ENCODE data around the gene RPL15.
"Not testable (repeated sequence)": the region's sequence is repeated elsewhere in the genome, so short reads cannot be mapped to it uniquely, and the experiment has no call there.

Gene RPL15

DNA sequence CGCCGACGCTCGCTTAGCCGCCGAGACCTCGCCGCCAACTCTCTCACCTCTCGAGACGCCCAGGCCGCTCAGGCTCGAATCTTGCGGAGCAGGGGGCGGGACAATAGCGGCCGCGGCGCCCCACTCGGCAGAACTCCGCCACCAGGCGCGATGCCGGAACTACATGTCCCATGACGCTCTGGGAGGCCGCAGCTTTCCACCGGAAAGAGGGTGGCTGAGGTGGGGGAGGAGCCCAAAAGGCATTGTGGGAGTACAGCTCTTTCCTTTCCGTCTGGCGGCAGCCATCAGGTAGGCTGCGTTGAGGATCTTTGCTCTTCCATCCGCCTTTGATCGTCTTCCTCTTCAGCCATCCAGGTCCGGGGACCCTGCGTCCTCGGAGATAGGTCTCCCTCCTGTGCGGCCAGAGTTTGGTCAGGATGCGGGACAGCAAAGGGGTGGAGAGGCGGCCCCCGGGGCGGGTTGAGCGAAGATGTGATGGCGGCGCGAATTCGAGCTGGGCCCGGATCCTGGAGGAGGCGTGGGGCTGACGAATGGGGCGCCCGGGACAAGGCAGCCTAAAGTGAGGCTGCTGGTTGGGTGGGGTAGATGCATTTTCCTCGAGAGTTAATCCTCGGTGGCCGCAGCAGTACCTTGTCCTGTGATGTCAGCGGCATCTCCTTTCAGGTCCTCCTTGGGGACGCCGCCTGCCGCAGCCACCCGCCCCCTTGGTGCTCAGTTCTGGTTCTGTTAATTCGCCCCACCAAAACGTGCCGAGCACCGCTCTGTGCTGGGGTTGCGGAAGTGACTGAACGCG, at the start of gene RPL15, which contains the start of gene NKIRAS1:
RPL15 (plus strand) TSS at position 247 of the 793 bp plus-strand sequence. CDS start 728 bp downstream, outside the sequence.
NKIRAS1 (minus strand) TSS at position 105 of the 793 bp plus-strand sequence. CDS start 6,086 bp downstream, outside the sequence.
- peak; percentile 91 for DNase-seq (ENCODE audit: extremely low read depth, low read depth)

DNA sequence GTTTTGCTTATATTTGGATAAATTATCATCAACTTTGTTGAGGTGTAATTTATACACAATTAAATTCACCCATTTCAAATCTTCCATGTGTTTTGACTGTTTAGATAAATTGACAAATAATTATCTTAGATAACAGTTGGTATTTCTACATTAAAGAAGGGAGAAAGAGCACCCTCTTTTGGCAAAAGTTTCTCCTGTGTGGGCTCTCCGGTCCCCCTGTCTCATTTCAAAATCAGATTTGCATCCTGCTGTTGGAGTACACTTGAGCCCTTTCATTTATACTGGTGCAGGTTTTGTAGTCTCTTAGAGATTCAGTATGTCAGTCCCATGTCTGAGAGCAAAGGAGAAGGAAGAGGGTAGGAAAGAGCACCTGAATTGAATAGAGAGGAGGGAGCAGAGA, 49.5 kb upstream of the RPL15 start:
- no peak for DNase-seq (ENCODE audit: extremely low read depth, low read depth)
- TF ChIP-seq, protein P1, sequence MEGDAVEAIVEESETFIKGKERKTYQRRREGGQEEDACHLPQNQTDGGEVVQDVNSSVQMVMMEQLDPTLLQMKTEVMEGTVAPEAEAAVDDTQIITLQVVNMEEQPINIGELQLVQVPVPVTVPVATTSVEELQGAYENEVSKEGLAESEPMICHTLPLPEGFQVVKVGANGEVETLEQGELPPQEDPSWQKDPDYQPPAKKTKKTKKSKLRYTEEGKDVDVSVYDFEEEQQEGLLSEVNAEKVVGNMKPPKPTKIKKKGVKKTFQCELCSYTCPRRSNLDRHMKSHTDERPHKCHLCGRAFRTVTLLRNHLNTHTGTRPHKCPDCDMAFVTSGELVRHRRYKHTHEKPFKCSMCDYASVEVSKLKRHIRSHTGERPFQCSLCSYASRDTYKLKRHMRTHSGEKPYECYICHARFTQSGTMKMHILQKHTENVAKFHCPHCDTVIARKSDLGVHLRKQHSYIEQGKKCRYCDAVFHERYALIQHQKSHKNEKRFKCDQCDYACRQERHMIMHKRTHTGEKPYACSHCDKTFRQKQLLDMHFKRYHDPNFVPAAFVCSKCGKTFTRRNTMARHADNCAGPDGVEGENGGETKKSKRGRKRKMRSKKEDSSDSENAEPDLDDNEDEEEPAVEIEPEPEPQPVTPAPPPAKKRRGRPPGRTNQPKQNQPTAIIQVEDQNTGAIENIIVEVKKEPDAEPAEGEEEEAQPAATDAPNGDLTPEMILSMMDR (IDR thresholded peaks at IDR 0.05; ENCODE audit: low read depth, low read length) = no peak

More for the DNA sequence above, at the start of gene RPL15, which contains the start of gene NKIRAS1:
- TF ChIP-seq, protein P1 (IDR thresholded peaks at IDR 0.05; ENCODE audit: low read depth, low read length) = peak; percentile 36

DNA sequence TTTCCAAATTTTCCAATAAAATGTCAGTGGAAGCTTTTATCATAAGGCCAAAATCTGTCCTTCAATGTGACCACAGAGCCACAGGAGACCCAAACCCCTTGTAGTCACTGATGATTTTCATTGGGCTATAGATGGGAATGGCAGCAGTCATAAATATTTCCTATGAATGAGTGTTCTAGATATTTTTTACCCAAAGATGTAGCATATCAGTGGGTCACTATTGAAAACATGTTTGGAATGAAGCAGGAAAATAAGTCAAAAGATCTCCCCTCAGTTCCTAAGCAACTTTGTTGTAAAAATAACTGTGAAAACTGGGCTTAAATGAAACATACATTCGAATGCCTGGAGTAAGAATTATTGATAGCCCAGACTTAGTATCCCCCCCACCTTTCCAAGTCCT, 49.1 kb upstream of the RPL15 start:
- TF ChIP-seq, protein P1 (IDR thresholded peaks at IDR 0.05; ENCODE audit: low read depth, low read length) = no peak
- DNase-seq (ENCODE audit: extremely low read depth, low read depth) = no peak

DNA sequence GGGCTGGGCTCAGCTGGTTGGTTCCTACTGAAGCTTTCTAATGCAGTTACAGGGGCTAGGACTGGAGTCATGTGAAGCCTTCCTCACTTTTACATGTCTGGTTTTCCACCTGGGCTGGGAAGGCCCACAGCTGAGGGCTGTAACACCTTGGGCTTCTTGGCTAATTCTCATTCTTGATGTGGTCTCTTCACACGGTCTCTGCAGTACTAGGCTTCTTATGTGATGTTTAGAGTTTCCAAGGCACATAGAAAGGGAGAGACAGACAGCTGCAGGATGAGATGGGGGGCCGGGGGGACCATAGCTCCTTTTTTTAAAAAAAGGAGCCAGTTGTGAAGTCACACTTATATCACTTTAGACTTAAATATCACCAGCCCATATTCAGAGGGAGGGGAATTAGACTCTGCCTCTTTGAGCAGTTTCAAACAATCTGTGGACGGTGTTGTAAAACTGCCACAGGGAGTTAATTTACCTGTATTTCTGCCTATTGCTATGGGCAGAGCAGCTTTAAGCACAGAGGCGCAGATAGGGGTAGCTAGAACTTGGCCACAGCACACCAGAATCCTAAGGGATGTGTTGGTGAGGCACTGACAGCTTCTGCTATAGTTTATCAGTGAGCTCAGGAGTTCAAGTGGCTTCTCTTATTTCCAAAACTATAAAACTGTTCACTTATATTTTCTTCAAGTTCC, 46.8 kb upstream of the RPL15 start:
- TF ChIP-seq, protein P1 (IDR thresholded peaks at IDR 0.05; ENCODE audit: low read depth, low read length) = no peak
- DNase-seq (ENCODE audit: extremely low read depth, low read depth) = no peak

DNA sequence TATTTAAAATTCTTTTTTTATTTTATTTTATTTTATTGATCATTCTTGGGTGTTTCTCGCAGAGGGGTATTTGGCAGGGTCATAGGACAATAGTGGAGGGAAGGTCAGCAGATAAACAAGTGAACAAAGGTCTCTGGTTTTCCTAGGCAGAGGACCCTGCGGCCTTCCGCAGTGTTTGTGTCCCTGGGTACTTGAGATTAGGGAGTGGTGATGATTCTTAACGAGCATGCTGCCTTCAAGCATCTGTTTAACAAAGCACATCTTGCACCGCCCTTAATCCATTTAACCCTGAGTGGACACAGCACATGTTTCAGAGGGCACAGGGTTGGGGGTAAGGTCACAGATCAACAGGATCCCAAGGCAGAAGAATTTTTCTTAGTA, 46.3 kb upstream of the RPL15 start:
- not testable (repeated sequence) for DNase-seq (ENCODE audit: extremely low read depth, low read depth)

DNA sequence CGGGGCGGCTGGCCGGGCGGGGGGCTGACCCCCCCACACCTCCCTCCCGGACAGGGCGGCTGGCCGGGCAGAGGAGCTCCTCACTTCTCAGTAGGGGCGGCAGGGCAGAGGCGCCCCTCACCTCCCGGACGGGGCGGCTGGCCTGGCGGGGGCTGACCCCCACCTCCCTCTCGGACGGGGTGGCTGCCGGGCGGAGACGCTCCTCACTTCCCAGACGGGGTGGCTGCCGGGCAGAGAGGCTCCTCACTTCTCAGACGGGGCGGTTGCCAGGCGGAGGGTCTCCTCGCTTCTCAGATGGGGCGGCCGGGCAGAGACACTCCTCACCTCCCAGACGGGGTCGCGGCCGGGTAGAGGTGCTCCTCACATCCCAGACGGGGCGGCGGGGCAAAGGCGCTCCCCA, 45.6 kb upstream of the RPL15 start:
- DNase-seq (ENCODE audit: extremely low read depth, low read depth) = not testable (repeated sequence)

DNA sequence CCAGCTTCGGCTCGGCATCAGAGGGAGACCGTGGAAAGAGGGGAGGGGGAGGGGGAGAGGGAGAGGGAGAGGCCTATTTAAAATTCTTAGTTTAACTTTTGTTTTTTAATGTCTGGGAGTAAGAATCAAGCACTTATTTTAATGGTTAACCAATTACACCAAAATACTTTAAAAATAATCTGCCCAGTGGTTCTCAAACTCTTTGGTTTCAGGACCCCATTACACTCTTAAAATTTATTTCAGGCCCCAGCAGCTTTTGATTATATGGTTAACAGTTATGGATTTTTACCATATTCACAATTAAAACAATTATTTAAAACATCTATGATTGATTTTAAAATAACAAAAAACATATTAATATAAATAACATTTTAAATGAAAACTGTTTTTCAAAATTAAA, 44.6 kb upstream of the RPL15 start:
- no peak for DNase-seq (ENCODE audit: extremely low read depth, low read depth)
- TF ChIP-seq, protein P1 (IDR thresholded peaks at IDR 0.05; ENCODE audit: low read depth, low read length) = no peak

DNA sequence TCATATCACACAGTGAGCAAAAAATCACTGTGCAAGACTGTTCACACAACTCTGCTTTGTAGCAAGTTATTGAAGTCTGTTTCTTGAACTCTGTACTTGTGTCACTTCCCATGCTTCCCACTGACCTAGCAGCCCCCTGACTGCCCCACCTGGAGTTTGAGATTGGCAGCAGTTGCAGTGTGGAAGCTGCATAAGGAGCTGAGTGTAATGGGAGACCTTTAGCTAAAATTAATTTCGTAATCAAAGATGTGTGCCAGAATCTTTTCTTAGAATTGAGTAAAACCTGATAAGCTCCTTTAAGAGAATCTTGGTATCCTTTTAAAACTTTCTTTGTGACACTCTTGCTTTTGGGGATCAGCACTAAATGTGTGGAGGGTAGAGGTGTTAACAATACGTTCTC, 43.0 kb upstream of the RPL15 start:
- DNase-seq (ENCODE audit: extremely low read depth, low read depth) = no peak

More for the DNA sequence above, 43.0 kb upstream of the RPL15 start:
- TF ChIP-seq, protein P1 (IDR thresholded peaks at IDR 0.05; ENCODE audit: low read depth, low read length) = no peak; the same call in 1 of the 2 replicates
